ENCODE results near the gene SOBP. TPM values are rescaled to one million over a fixed set of nuclear protein-coding genes. Genes with fewer than 3 reads are reported as not detected.

SOBP gene
- polyA plus RNA-seq, 4 donors, result 10.4 to 17.6 (median 14.2) TPM

DNA sequence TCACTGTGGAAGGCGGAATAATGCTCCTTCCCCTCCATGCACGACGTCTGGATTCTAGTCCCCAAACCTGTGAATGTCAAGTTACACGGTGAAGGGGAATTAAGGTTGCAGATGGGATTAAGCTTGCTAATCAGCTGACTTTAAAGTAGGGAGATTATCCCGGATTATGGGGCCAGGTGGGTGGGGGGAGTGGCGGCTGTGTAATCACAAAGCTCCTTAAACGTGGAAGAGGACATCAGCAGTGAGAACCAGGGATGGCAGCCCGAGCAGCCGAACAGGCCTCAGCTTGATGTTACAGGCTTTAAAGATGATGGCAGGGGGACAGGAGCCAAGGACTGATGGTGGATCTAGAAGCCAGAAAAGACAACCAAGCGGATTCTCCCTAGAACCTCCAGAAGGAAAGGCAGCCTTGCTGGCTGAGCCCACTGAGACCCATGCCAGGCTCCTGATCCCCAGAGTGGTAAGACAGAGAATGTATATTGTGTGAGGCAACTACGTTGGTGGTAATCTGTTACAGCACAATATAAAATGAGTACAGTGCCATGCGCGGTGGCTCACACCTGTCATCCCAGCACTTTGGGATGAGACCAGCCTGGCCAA, 216.7 kb downstream of the SOBP start:
- no peak for DNase-seq (ENCODE audit: low read depth in 4 of 4, low spot score in 2 of 4)

DNA sequence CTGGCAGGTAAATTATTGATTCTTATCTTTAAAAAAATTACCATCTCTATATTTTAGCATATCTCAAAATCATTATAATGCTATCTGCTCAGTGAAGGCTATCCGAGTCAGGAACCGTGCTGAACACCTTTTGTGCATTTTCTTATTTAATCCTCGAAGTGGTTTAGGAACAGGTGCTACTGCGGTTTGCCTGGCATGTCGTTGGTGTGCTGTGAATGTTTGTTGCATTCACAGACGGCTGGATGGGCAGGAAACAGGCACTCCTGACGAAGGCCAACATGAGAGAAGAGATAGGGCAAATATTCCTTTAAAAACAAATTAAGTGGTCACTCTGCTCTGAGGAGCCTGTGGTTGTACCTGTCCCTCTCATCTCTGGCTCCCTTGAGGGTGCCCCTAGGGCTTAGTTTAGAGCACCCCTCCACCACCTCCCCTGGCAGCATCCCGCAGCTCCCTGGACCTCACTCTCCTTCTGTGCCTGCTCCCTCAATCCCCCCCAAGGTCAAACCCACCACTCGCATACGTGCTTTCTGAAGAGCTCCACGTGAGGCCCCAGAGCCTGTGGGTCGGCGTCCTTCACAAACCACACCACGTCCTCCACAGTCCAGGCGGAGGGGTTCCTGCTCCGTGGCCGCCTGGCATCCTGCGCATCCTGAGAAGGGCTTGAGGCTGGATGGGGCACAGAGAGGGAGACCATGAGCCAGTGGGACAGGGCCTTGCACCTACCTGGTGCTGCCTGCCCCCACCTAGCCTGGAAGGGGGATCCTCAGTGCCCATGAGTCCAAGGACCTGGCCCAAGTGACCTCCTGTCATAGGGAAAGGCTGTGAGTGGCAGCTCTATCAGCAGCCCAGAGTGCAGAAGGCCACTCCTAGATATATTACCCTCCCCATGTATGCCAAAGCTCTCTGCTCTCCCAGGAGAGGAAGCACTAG, 217.7 kb downstream of the SOBP start:
- no peak for DNase-seq (ENCODE audit: low read depth in 4 of 4, low spot score in 2 of 4)

- DNase-seq (ENCODE audit: low read depth in 4 of 4, low spot score in 2 of 4), result no peak
These were observed 218.5 kb downstream of the SOBP start for GRCh38 chr6:107708435-107708834.

DNA sequence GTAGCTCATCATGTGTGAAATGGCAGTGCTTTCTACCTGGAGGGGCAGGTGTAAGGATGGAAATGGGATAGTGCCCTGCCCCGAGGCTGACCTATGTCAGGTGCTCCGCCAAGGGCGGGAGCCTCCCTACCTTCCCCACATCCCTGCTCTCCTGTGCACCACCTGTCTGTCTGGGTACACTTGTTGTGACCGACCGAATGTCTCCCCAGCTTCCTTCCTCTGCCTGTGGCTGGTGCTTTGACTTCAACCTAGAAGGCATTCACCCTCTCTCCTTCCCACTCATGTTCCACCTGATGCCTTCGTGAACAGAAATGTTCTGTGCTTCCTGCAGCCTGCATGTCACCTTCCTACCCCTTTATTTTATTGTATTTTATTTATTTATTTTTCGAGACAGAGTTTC, 219.4 kb downstream of the SOBP start:
- no peak for DNase-seq (ENCODE audit: low read depth in 4 of 4, low spot score in 2 of 4)

Other genes starting within 250 kb of the SOBP start
- gene PDSS2, start 30.6 kb upstream of the SOBP start, polyA plus RNA-seq (ENCODE audit: insufficient read length in 4 of 4), result 10 to 100 TPM; 16.7 to 19.9 (median 17.7) TPM

Measured in left renal cortex interstitium (tissue), 4 donors.